ENCODE data around the gene CALHM2.
"Not testable (repeated sequence)": the region's sequence is repeated elsewhere in the genome, so short reads cannot be mapped to it uniquely, and the experiment has no call there.

The CALHM2 gene

GRCh38 chr10:103451831-103452505 is at the start of gene CALHM2:
Gene CALHM2, minus strand, starts transcription at chr10:103452370. Its CDS starts 2,429 bp downstream, at chr10:103449941.
- peak in 4 of 6 experiments; percentile 8 to 55 (median 28) for DNase-seq

- DNase-seq: no peak
Observed at GRCh38 chr10:103501186-103501585, 49.0 kb upstream of the CALHM2 start.

GRCh38 chr10:103500481-103500880 is 48.3 kb upstream of the CALHM2 start:
- DNase-seq: no peak

- DNase-seq: no peak
Observed at GRCh38 chr10:103499881-103500280, 47.7 kb upstream of the CALHM2 start.

GRCh38 chr10:103498936-103499638 is 46.9 kb upstream of the CALHM2 start:
- no peak for DNase-seq

GRCh38 chr10:103497161-103497915 is 45.2 kb upstream of the CALHM2 start:
- no peak for DNase-seq

GRCh38 chr10:103495321-103495720 is 43.2 kb upstream of the CALHM2 start:
- no peak for DNase-seq

- no peak for DNase-seq
Observed at GRCh38 chr10:103493916-103494877, 42.0 kb upstream of the CALHM2 start.

GRCh38 chr10:103493362-103493915 is 41.3 kb upstream of the CALHM2 start, which contains the start of gene NEURL1:
Gene NEURL1, plus strand, starts transcription at chr10:103493705. Its CDS starts 683 bp downstream, at chr10:103494388.
- peak in 1 of 6 experiments; percentile 11 for DNase-seq

- no peak for DNase-seq
Observed at GRCh38 chr10:103492655-103493261, 40.6 kb upstream of the CALHM2 start.

- DNase-seq: no peak
Observed at GRCh38 chr10:103491729-103492364, 39.7 kb upstream of the CALHM2 start.

- no peak for DNase-seq
Observed at GRCh38 chr10:103490986-103491314, 38.8 kb upstream of the CALHM2 start.

- DNase-seq: no peak
Observed at GRCh38 chr10:103487410-103487708, 35.2 kb upstream of the CALHM2 start.

- DNase-seq: not testable (repeated sequence)
Observed at GRCh38 chr10:103486635-103487409, 34.7 kb upstream of the CALHM2 start.

GRCh38 chr10:103481974-103482531 is 29.9 kb upstream of the CALHM2 start:
- peak in 3 of 6 experiments; percentile 30 to 64 (median 58) for DNase-seq

GRCh38 chr10:103480521-103480920 is 28.4 kb upstream of the CALHM2 start:
- DNase-seq: no peak

GRCh38 chr10:103479135-103479534 is 27.0 kb upstream of the CALHM2 start, which contains the start of gene CALHM3:
Gene CALHM3, minus strand, starts transcription at chr10:103479240. Its CDS starts 208 bp downstream, at chr10:103479032.
- no peak for DNase-seq

- DNase-seq: no peak
Observed at GRCh38 chr10:103478671-103479070, 26.5 kb upstream of the CALHM2 start.

- no peak for DNase-seq
Observed at GRCh38 chr10:103476046-103476768, 24.0 kb upstream of the CALHM2 start.
